ENCODE results near the gene OR2H2.

DNA sequence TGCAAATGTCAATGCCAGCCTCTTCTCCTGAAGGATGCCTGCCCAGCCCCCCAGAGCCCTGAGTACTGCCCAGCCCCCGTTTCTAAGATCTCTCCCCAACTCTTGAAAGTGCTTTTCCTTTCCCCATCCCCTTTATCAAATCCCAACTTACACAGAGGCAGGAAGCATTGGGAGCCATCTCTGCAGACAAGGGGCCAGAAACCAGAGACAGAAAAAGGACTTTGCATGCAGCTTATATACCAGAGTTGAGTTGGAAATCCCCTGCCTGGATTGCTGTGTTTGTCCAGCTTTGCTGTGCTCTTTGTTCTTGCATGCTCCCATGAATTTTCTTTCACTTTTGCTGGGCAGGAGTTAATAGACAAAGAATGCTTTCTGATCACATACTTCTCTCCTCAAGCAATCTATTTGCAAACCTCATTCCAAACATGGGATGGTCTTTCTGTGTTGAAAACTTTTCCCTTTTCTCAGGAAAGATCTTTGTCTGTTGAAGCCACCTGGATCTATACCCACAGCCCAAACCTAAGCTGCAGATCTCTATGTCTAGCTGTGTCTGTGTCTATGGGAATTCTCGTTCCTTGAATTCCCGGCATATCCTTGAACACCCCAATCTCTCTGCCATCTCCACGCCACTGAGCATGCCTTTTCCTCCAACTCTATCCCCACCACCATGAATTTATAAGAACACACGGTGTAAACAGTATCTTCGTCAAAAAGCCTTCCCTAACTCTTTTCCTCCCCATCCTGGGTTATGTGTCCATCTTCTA, 25.2 kb upstream of the OR2H2 start, which contains the start of gene UBD:
- TF ChIP-seq ZFP30 (CRISPR knock-in tag; IDR thresholded peaks at IDR 0.05): no peak
- no peak for TF ChIP-seq ZNF8 (CRISPR knock-in tag; IDR thresholded peaks at IDR 0.05)
- no peak for TF ChIP-seq ZFP3 (CRISPR knock-in tag; IDR thresholded peaks at IDR 0.05)
